GM21526 (cell line): ENCODE results near the gene TFPI.
"Not testable (repeated sequence)": the region's sequence is repeated elsewhere in the genome, so short reads cannot be mapped to it uniquely, and the experiment has no call there.

Source experiments
- ATAC-seq: cut with Tn5 transposase; IDR thresholded peaks from one replicate; pipeline ENCODE4 v1.9.1; 2021; ENCODE audit warnings: moderate library complexity; ENCODE audit not compliant: unreplicated experiment, low FRiP score

Gene TFPI

GRCh38 chr2:187554011-187554703, at the start of gene TFPI:
Gene TFPI, minus strand, starts transcription at chr2:187554435. Its CDS starts 50,667 bp downstream, at chr2:187503768.
- no peak for ATAC-seq

- ATAC-seq = no peak
These were observed 40.6 kb upstream of the TFPI start for GRCh38 chr2:187594801-187595200.

GRCh38 chr2:187593697-187594096, 39.5 kb upstream of the TFPI start:
- no peak for ATAC-seq

- no peak for ATAC-seq
These were observed 38.9 kb upstream of the TFPI start for GRCh38 chr2:187593098-187593497.

- ATAC-seq = no peak
These were observed 35.9 kb upstream of the TFPI start for GRCh38 chr2:187590175-187590574.

GRCh38 chr2:187586011-187586641, 31.9 kb upstream of the TFPI start:
- peak; percentile 75 for ATAC-seq

GRCh38 chr2:187581125-187581896, 27.1 kb upstream of the TFPI start:
- peak; percentile 67 for ATAC-seq

- no peak for ATAC-seq
These were observed 26.4 kb upstream of the TFPI start for GRCh38 chr2:187580462-187581124.

GRCh38 chr2:187577310-187577709, 23.1 kb upstream of the TFPI start:
- ATAC-seq = no peak

GRCh38 chr2:187576906-187577305, 22.7 kb upstream of the TFPI start:
- ATAC-seq = no peak

- no peak for ATAC-seq
These were observed 21.5 kb upstream of the TFPI start for GRCh38 chr2:187575751-187576067.

- no peak for ATAC-seq
These were observed 20.9 kb upstream of the TFPI start for GRCh38 chr2:187574969-187575750.

GRCh38 chr2:187573722-187574121, 19.5 kb upstream of the TFPI start:
- ATAC-seq = no peak

GRCh38 chr2:187571996-187572395, 17.8 kb upstream of the TFPI start:
- not testable (repeated sequence) for ATAC-seq

- ATAC-seq = no peak
These were observed 15.3 kb upstream of the TFPI start for GRCh38 chr2:187569571-187569970.

GRCh38 chr2:187569042-187569441, 14.8 kb upstream of the TFPI start:
- ATAC-seq = no peak

GRCh38 chr2:187567126-187567525, 12.9 kb upstream of the TFPI start:
- ATAC-seq = no peak

GRCh38 chr2:187566712-187567111, 12.5 kb upstream of the TFPI start:
- ATAC-seq = no peak

- ATAC-seq = no peak
These were observed 12.0 kb upstream of the TFPI start for GRCh38 chr2:187566266-187566665.

GRCh38 chr2:187565618-187566017, 11.4 kb upstream of the TFPI start:
- ATAC-seq = not testable (repeated sequence)
